Measurements from ENCODE around the gene OR1N2. TPM values are rescaled to one million over a fixed set of nuclear protein-coding genes. Genes with fewer than 3 reads are reported as not detected.

The OR1N2 gene, protein sequence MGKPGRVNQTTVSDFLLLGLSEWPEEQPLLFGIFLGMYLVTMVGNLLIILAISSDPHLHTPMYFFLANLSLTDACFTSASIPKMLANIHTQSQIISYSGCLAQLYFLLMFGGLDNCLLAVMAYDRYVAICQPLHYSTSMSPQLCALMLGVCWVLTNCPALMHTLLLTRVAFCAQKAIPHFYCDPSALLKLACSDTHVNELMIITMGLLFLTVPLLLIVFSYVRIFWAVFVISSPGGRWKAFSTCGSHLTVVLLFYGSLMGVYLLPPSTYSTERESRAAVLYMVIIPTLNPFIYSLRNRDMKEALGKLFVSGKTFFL
- total RNA-seq (2014; rRNA removed) (not detected in 2 replicates), Bru-seq, nascent RNA (not detected), BruChase-seq, experiment 1, labeled RNA remaining after a 6-hour chase (not detected), BruChase-seq, experiment 2, labeled RNA remaining after a 2-hour chase (not detected)
- long read RNA-seq, result 0 reads

DNA sequence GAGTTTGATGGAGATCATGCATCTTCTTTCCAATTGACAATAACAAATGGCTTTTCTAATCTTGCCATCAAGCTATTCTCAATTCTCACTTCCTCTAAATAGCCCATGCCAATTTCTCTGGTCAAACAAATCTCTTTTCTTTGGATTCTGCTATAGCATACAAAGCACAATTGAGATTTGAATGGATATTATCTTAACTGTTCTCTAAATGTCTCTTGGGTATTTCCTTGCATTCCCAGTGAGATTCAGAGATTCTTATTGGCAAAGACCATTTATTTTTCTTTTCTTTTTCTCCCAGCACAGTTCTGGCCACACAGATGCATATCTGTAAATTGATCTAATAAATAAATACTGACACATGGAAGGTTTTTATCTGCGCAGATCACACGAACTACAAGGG, at the start of gene OR1N2:
TSS of gene OR1N2 (plus strand) at position 301 of the 400 bp plus-strand sequence. CDS start 100 bp downstream, outside the sequence.
- Histone ChIP-seq H3K79me2 (ENCODE audit: low read length) (no peaks in the 10 kb centered on the region), H4K20me1 (ENCODE audit: low read length) (no peaks in the 10 kb centered on the region), H3K36me3 (ENCODE audit: low read depth, low read length) (no peaks in the 10 kb centered on the region), H3K9me2 (replicated peaks; ENCODE audit: low read length) (no peaks in the 10 kb centered on the region), H3K27ac (ENCODE audit: low read length) (no peak within 1 kb of the TSS), H3K9ac (ENCODE audit: low read length) (no peak within 1 kb of the TSS), H2AFZ (ENCODE audit: low read length) (no peak within 1 kb of the TSS), H3K4me3 (ENCODE audit: low read length) (no peak within 1 kb of the TSS), H3F3A (ENCODE audit: low read length, unreplicated experiment) (no peaks in the 10 kb centered on the region), H3K4me1 (ENCODE audit: insufficient read depth, low read length) (no peaks in the 10 kb centered on the region), H3K4me2 (ENCODE audit: low read length) (no peak within 1 kb of the TSS), H3K27me3 (ENCODE audit: low read length) (peaks cover 22% of the 10 kb centered on the region; the same call in 1 of the 2 replicates), H3K9me3 (ENCODE audit: low read length) (no peaks in the 10 kb centered on the region)
- no peak for DNase-seq
- TF ChIP-seq EZH2phosphoT487 (IDR thresholded peaks at IDR 0.05; ENCODE audit: borderline replicate concordance, low read length), result no peak
- TF ChIP-seq, protein P1, sequence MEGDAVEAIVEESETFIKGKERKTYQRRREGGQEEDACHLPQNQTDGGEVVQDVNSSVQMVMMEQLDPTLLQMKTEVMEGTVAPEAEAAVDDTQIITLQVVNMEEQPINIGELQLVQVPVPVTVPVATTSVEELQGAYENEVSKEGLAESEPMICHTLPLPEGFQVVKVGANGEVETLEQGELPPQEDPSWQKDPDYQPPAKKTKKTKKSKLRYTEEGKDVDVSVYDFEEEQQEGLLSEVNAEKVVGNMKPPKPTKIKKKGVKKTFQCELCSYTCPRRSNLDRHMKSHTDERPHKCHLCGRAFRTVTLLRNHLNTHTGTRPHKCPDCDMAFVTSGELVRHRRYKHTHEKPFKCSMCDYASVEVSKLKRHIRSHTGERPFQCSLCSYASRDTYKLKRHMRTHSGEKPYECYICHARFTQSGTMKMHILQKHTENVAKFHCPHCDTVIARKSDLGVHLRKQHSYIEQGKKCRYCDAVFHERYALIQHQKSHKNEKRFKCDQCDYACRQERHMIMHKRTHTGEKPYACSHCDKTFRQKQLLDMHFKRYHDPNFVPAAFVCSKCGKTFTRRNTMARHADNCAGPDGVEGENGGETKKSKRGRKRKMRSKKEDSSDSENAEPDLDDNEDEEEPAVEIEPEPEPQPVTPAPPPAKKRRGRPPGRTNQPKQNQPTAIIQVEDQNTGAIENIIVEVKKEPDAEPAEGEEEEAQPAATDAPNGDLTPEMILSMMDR (conservative IDR thresholded peaks at IDR 0.05; ENCODE audit: low read depth, low read length), result no peak
- no peak for TF ChIP-seq EZH2 (IDR thresholded peaks at IDR 0.05; ENCODE audit: low read length, unreplicated experiment)
- CTCF ChIA-PET, result no interaction called here
- POLR2A ChIA-PET (ENCODE audit: unreplicated experiment), result no interaction called here
- intact Hi-C loops (cut with micrococcal nuclease), result no loop called here
- ATAC-seq, result no peak
- no TSS peak for BruUV-seq (replicated peaks)

DNA sequence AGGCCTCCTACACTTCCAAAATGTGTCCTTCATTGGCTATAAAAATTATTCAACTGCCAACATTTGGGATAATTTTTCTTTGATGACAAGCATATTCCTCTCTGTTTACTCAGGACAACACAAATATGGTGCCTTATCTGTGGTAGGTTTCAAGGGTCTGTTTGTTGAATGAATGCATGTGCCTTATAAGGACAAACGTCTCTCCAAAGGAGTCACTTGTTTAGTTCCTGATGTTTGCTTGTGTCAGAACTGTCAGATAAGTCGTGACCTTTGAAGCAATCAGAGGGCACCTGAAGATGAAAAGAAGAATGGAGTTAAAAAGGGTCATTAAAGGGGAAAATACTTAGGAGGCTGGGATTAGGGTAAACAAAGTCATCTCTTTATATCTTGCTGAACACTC, 45.9 kb upstream of the OR1N2 start:
- Histone ChIP-seq H3K36me3 (ENCODE audit: low read depth, low read length) (no peaks in the 10 kb centered on the region), H3F3A (ENCODE audit: low read length, unreplicated experiment) (no peaks in the 10 kb centered on the region), H3K9ac (ENCODE audit: low read length) (no peak overlapping the region), H3K79me2 (ENCODE audit: low read length) (no peaks in the 10 kb centered on the region), H3K4me2 (ENCODE audit: low read length) (no peak overlapping the region), H3K9me3 (ENCODE audit: low read length) (no peaks in the 10 kb centered on the region), H3K9me2 (replicated peaks; ENCODE audit: low read length) (no peaks in the 10 kb centered on the region), H3K4me1 (ENCODE audit: insufficient read depth, low read length) (no peaks in the 10 kb centered on the region), H4K20me1 (ENCODE audit: low read length) (no peaks in the 10 kb centered on the region), H3K27me3 (ENCODE audit: low read length) (peaks cover 27% of the 10 kb centered on the region), H3K27ac (ENCODE audit: low read length) (no peak overlapping the region), H3K4me3 (ENCODE audit: low read length) (no peak overlapping the region), H2AFZ (ENCODE audit: low read length) (no peak overlapping the region)
- no TSS peak for BruUV-seq (replicated peaks)
- CTCF ChIA-PET, result no interaction called here
- no peak for DNase-seq
- TF ChIP-seq EZH2phosphoT487 (IDR thresholded peaks at IDR 0.05; ENCODE audit: borderline replicate concordance, low read length) (no peak), EZH2 (IDR thresholded peaks at IDR 0.05; ENCODE audit: low read length, unreplicated experiment) (no peak)
- TF ChIP-seq, protein P1 (conservative IDR thresholded peaks at IDR 0.05; ENCODE audit: low read depth, low read length), result no peak
- POLR2A ChIA-PET (ENCODE audit: unreplicated experiment), result no interaction called here
- ATAC-seq, result no peak
- intact Hi-C loops (cut with micrococcal nuclease), result no loop called here

DNA sequence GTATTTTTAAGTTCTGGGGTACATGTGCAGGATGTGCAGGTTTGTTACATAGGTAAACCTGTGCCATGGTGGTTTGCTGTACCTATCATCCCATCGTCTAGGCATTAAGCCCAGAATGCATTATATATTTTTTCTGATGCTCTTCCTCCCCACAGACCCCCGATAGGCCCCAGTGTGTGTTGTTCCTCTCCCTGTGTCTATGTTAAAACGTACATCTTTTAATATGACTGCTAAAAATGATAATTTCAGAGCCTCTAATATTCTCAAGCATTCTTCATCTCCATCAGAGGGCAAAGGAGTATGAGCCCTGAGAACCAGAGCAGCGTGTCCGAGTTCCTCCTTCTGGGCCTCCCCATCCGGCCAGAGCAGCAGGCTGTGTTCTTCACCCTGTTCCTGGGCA, 42.4 kb upstream of the OR1N2 start, which contains the start of gene OR1J2:
TSS of gene OR1J2 (plus strand) at position 301 of the 400 bp plus-strand sequence. CDS start at position 301, 0 bp downstream.
- no peak for DNase-seq
- no peaks in the 10 kb centered on the region for H3K36me3 ChIP-seq (ENCODE audit: low read depth, low read length)
- no peak within 1 kb of the TSS for H3K9ac ChIP-seq (ENCODE audit: low read length)
- peaks cover 51% of the 10 kb centered on the region for H3K27me3 ChIP-seq (ENCODE audit: low read length)
- POLR2A ChIA-PET (ENCODE audit: unreplicated experiment), result no interaction called here
- H3K9me3 ChIP-seq (ENCODE audit: low read length), result no peaks in the 10 kb centered on the region
- H3K4me3 ChIP-seq (ENCODE audit: low read length), result no peak within 1 kb of the TSS
- H3K79me2 ChIP-seq (ENCODE audit: low read length), result no peaks in the 10 kb centered on the region
- CTCF ChIA-PET, result no interaction called here
- H3K4me2 ChIP-seq (ENCODE audit: low read length), result no peak within 1 kb of the TSS
- H3K27ac ChIP-seq (ENCODE audit: low read length), result no peak within 1 kb of the TSS
- no peak within 1 kb of the TSS for H2AFZ ChIP-seq (ENCODE audit: low read length)
- H3K4me1 ChIP-seq (ENCODE audit: insufficient read depth, low read length), result no peaks in the 10 kb centered on the region
- H3K9me2 ChIP-seq (replicated peaks; ENCODE audit: low read length), result no peaks in the 10 kb centered on the region
- ATAC-seq, result no peak
- H4K20me1 ChIP-seq (ENCODE audit: low read length), result no peaks in the 10 kb centered on the region
- intact Hi-C loops (cut with micrococcal nuclease), result no loop called here
- no TSS peak for BruUV-seq (replicated peaks)
- TF ChIP-seq EZH2phosphoT487 (IDR thresholded peaks at IDR 0.05; ENCODE audit: borderline replicate concordance, low read length) (no peak), EZH2 (IDR thresholded peaks at IDR 0.05; ENCODE audit: low read length, unreplicated experiment) (no peak)
- TF ChIP-seq, protein P1 (conservative IDR thresholded peaks at IDR 0.05; ENCODE audit: low read depth, low read length), result no peak
- no peaks in the 10 kb centered on the region for H3F3A ChIP-seq (ENCODE audit: low read length, unreplicated experiment)
